HG03460 (cell line): Measurements from ENCODE around the gene KRT4.

ENCODE experiments used
- ATAC-seq: cut with Tn5 transposase; IDR thresholded peaks from one replicate; pipeline ENCODE4 v1.9.1; 2021; ENCODE audit not compliant: unreplicated experiment

The KRT4 gene

GRCh38 chr12:52794479-52795331 is 19.2 kb downstream of the KRT4 start:
- no peak for ATAC-seq

GRCh38 chr12:52792185-52793029 is 21.5 kb downstream of the KRT4 start:
- no peak for ATAC-seq

- no peak for ATAC-seq
Observed at GRCh38 chr12:52791271-52792184, 22.4 kb downstream of the KRT4 start.

- no peak for ATAC-seq
Observed at GRCh38 chr12:52790427-52791270, 23.3 kb downstream of the KRT4 start.

GRCh38 chr12:52789637-52790426 is 24.1 kb downstream of the KRT4 start:
- no peak for ATAC-seq

GRCh38 chr12:52788876-52789636 is 24.9 kb downstream of the KRT4 start:
- ATAC-seq: no peak

GRCh38 chr12:52788192-52788875 is 25.6 kb downstream of the KRT4 start:
- no peak for ATAC-seq

GRCh38 chr12:52787324-52788191 is 26.4 kb downstream of the KRT4 start:
- no peak for ATAC-seq

- ATAC-seq: no peak
Observed at GRCh38 chr12:52784909-52785308, 29.0 kb downstream of the KRT4 start.

GRCh38 chr12:52783563-52784316 is 30.2 kb downstream of the KRT4 start:
- ATAC-seq: no peak

GRCh38 chr12:52782502-52782901 is 31.4 kb downstream of the KRT4 start:
- no peak for ATAC-seq

GRCh38 chr12:52781399-52782082 is 32.4 kb downstream of the KRT4 start:
- ATAC-seq: no peak

- no peak for ATAC-seq
Observed at GRCh38 chr12:52779914-52780313, 34.0 kb downstream of the KRT4 start.

GRCh38 chr12:52778833-52779232 is 35.1 kb downstream of the KRT4 start:
- no peak for ATAC-seq

- no peak for ATAC-seq
Observed at GRCh38 chr12:52777566-52777965, 36.4 kb downstream of the KRT4 start.

GRCh38 chr12:52776913-52777395 is 37.0 kb downstream of the KRT4 start, which contains the start of gene KRT76:
Gene KRT76 (minus strand): TSS chr12:52777345. CDS start chr12:52777291, 54 bp downstream.
- ATAC-seq: no peak
